Ureter (tissue), 1 donor: ENCODE data around the gene NDUFAF2. TPM values are rescaled to one million over a fixed set of nuclear protein-coding genes. Genes with fewer than 3 reads are reported as not detected.
"Not testable (repeated sequence)": the region's sequence is repeated elsewhere in the genome, so short reads cannot be mapped to it uniquely, and the experiment has no call there.

Experiments
- DNase-seq: peaks from one replicate; pipeline ENCODE4 v3.0.0-alpha.2; 2020; ENCODE audit warnings: low spot score
- total RNA-seq: library from RNA; stranded (reverse); gene quantifications from one replicate; pipeline ENCODE4 v1.2.4, GENCODE V29; 2023
- donor health status: DM: yes; HTN: yes; CAD: no.

The NDUFAF2 gene
- total RNA-seq, 1 donor from 2014 or later = 24.9 TPM

DNA sequence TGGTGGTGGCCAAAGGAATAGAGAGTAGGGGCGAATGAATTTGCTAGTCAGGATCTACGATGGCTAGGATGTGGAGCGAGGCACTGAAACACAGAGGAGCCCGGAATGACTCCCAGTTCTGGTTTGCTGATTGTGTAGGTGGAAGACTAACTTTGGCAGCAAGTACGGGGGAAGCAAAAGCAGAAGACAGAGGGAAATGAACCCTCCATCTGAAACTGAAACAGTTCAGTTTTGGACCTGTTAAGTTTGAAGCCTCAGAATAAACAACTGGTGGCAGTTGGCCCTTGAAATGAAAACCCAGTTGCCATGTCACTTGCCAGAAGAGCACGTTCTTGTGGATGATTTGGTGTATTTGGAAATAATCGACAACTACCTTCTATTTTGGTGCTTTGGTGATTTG is 232.7 kb downstream of the NDUFAF2 start:
- DNase-seq = no peak

- no peak for DNase-seq
Measured at GRCh38 chr5:61178702-61179101, 233.7 kb downstream of the NDUFAF2 start.

DNA sequence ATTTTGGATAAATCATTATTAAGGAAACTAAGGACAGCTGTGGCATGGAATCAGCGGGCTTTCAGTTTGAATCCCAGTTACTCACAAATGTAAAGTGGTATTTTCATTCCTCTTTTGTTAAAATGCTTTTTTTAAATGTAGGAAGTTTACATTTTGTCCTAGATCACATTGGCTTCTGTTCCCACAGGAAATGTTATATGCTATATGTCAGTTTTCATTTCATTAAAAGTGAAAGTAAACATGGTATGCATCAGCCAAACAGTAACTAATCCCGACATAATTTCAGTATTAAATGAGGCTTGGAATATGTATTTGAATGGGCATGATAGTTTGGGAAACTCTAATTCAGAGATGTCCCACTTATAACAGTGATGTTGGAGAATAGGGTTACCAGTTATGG is 235.9 kb downstream of the NDUFAF2 start:
- no peak for DNase-seq

DNA sequence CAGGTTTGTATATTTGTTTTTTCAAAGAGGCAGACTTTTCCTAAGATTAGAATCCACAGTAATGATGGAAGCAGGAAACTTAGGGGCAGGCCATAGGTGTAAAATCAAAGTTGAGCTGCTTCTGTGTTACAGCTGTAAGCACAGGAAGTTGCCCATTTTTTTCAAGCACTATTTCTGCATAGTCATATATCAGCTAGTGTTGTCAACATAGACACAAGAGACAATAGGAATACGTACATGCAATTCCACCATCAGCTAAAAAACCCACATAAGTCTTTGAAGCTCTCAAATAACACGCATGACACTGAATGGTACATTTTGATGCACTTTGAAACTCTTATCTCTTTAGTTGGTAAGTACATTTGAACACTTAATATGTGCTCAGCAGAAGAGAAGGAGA is 237.4 kb downstream of the NDUFAF2 start:
- no peak for DNase-seq

DNA sequence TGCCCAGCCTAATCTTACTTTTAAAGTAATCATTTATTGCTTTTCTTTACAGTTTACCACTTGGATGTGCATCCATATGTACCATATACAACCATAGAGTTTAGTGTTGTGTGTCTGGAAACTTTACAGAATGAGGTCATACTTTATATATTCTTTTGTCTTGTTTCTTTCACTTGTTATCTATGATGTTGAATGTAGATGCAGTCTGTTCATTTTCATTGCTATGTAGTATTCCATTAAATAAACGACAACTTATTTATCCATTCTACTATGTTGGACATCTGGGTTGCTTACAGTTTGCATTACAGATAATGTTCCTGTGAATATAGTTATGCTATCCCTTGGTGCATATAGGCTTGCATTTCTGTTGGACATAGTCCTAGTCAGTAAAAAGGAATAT is 238.5 kb downstream of the NDUFAF2 start:
- no peak for DNase-seq

- no peak for DNase-seq
Measured at GRCh38 chr5:61184708-61185107, 239.7 kb downstream of the NDUFAF2 start.

GRCh38 chr5:61186634-61187033 is 241.6 kb downstream of the NDUFAF2 start:
- no peak for DNase-seq

- not testable (repeated sequence) for DNase-seq
Measured at GRCh38 chr5:61187352-61187751, 242.3 kb downstream of the NDUFAF2 start.

DNA sequence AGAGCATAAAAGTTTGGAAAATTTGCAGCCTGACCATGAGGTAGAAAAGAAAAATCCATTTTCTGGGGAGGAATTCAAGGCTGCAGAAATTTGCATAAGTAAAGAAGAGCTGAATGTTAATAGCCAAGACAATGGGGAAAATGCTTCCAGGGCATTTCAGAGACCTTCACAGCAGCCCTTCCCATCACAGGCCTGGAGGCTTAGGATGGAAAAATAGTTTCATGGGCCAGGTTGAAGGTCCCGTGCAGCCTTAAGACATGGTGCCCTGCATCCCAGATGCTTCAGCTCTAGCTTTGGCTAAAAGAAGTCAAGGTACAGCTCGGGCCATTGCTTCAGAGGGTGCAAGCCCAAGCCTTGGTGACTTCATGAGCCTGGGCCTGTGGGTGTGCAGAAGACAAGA is 242.8 kb downstream of the NDUFAF2 start:
- not testable (repeated sequence) for DNase-seq

DNA sequence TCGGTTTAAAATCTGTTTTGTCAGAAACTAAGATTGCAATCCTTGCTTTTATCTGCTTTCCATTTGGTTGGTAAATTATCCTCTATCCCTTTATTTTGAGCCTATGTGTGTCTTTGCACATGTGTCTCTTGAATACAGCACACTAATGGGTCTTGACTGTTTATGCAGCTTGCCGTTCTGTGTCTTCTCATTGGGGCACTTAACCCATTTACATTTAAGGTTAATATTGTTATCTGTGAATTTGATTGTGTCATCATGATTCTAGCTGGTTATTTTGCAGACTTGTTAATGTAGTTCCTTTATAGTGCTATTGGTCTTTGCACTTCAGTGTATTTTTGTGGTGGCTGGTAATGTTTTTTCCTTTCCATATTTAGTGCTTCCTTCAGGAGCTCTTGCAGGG is 253.6 kb downstream of the NDUFAF2 start:
- no peak for DNase-seq

- DNase-seq = no peak
Measured at GRCh38 chr5:61200582-61201155, 255.7 kb downstream of the NDUFAF2 start.

- DNase-seq = no peak
Measured at GRCh38 chr5:61202213-61202612, 257.2 kb downstream of the NDUFAF2 start.

Other genes starting within 250 kb of the NDUFAF2 start
- gene DEPDC1B, start 245.0 kb upstream of the NDUFAF2 start, total RNA-seq = 0.57 TPM
- gene ELOVL7, start 100.9 kb upstream of the NDUFAF2 start, total RNA-seq = 16.7 TPM
- 12.2 TPM for gene ERCC8, start 135 bp upstream of the NDUFAF2 start, total RNA-seq
- gene SMIM15, start 217.3 kb downstream of the NDUFAF2 start, total RNA-seq = 68.9 TPM